K562 (cell line): ENCODE measurements around the gene CDKL1. TPM values are rescaled to one million over a fixed set of nuclear protein-coding genes. Genes with fewer than 3 reads are reported as not detected.

Experiments used
- ATAC-seq: fragments of 200-7000 bp; cut with Tn5 transposase; 3 replicates; pipeline ENCODE4 v1.9.1; 2020; ENCODE audit warnings: moderate library complexity
- BruUV-seq: library from RNA; stranded (reverse); fragments of 400-500 nt; replicated peaks from 2 replicates; lab custom pipeline; 2021; lab: Mats Ljungman, UMichigan
- CTCF ChIA-PET: fragments of 300-600 bp; formaldehyde crosslinking; extraction: SDS; loops from one replicate; lab custom pipeline; 2021; ENCODE audit warnings: low intra/inter-chr PET ratio; lab: Yijun Ruan, JAX
- POLR2A ChIA-PET: fragments of 300-600, 350-650 bp; sonication (Branson Sonifier 250); formaldehyde crosslinking; extraction: SDS; loops from one replicate; lab custom pipeline; 2021; ENCODE audit warnings: antibody characterized with exemption, inconsistent platforms; lab: Yijun Ruan, JAX
- DNase-seq, 4 experiments: peaks; one replicate each; pipeline versions ENCODE4 v3.0.0 to v3.0.0-alpha.2; 2011 to 2018; ENCODE audit warnings: low spot score in 3 of 4, mixed read lengths in 3 of 4; ENCODE audit errors: extremely low read depth in 1 of 4
- FAIRE-seq: peaks from 2 replicates; lab custom pipeline; 2011; peaks lifted over from hg19 to GRCh38; lab: Jason Lieb, UNC
- H2AFZ ChIP-seq: 2 replicates; pipeline ENCODE4 v1.6.0; 2011; ENCODE audit warnings: low read depth, low read length, control low read depth, inconsistent platforms
- H3K27ac ChIP-seq: fragments of 200-600 bp; 3 replicates; pipeline ENCODE4 v1.8.0; 2011; ENCODE audit warnings: low read depth, mild to moderate bottlenecking, control low read depth, inconsistent platforms, low read length, moderate library complexity, mixed read lengths; ENCODE audit errors: extremely low read depth
- H3K27me3 ChIP-seq, 2 experiments: fragments of 300-600 bp in 1 of 2; 2 replicates in 1 of 2; 3 replicates in 1 of 2; pipeline versions ENCODE4 v1.6.0 to v1.8.0; 2011; ENCODE audit warnings: inconsistent platforms in 2 of 2, low read length in 2 of 2, mild to moderate bottlenecking in 1 of 2, mixed read lengths in 1 of 2, moderate library complexity in 1 of 2; ENCODE audit not compliant: control insufficient read depth in 2 of 2, insufficient read depth in 2 of 2
- H3K36me3 ChIP-seq: fragments of 300-600 bp; 3 replicates; pipeline ENCODE4 v1.8.0; 2011; ENCODE audit warnings: mild to moderate bottlenecking, low read length, inconsistent platforms; ENCODE audit not compliant: control insufficient read depth, insufficient read depth
- H3K4me1 ChIP-seq, 2 experiments: fragments of 200-600 bp in 1 of 2; replicated peaks in 1 of 2; 2 replicates in 1 of 2; 3 replicates in 1 of 2; pipeline versions ENCODE4 v1.5.1 to v1.8.0; 2011; ENCODE audit warnings: inconsistent platforms in 2 of 2, low read length in 2 of 2, mild to moderate bottlenecking in 1 of 2, mixed read lengths in 1 of 2, moderate library complexity in 1 of 2; ENCODE audit not compliant: control insufficient read depth in 2 of 2, insufficient read depth in 2 of 2
- H3K4me2 ChIP-seq: 2 replicates; pipeline ENCODE4 v1.6.1; 2011; ENCODE audit warnings: low read length, control low read depth, inconsistent platforms, mixed read lengths; ENCODE audit not compliant: insufficient read depth
- H3K4me3 ChIP-seq: fragments of 200-600 bp; sonication (generic), shearing (Covaris generic); 2 replicates; pipeline ENCODE4 v1.5.1; 2016; ENCODE audit warnings: control low read depth, inconsistent platforms
- H3K79me2 ChIP-seq: fragments of 200-600 bp; 3 replicates; pipeline ENCODE4 v1.8.0; 2011; ENCODE audit warnings: low read length, inconsistent platforms; ENCODE audit not compliant: control insufficient read depth, insufficient read depth
- H3K9ac ChIP-seq, 2 experiments: 2 replicates each; pipeline versions ENCODE4 v1.6.0 to v1.6.1; 2011; ENCODE audit warnings: low read depth in 2 of 2, low read length in 2 of 2, control low read depth in 1 of 2, inconsistent platforms in 1 of 2, mild to moderate bottlenecking in 1 of 2, mixed read lengths in 1 of 2; ENCODE audit not compliant: insufficient read depth in 1 of 2
- H3K9me1 ChIP-seq: one replicate; pipeline ENCODE4 v1.6.0; 2011; ENCODE audit warnings: inconsistent platforms, mild to moderate bottlenecking, low read length, moderate library complexity; ENCODE audit not compliant: control insufficient read depth, insufficient read depth
- H3K9me3 ChIP-seq: replicated peaks from 2 replicates; pipeline ENCODE4 v1.5.1; 2011; ENCODE audit warnings: low read depth, low read length, inconsistent platforms; ENCODE audit not compliant: control insufficient read depth, insufficient read depth
- H4K20me1 ChIP-seq: replicated peaks from 2 replicates; pipeline ENCODE4 v1.6.1; 2011; ENCODE audit warnings: low read length, inconsistent platforms, mixed read lengths; ENCODE audit not compliant: control insufficient read depth, insufficient read depth
- FOXA3 ChIP-seq, 2 experiments: fragments of 450-650 bp in 1 of 2; sonication (generic) in 1 of 2; formaldehyde crosslinking; IDR thresholded peaks in 1 of 2; conservative IDR thresholded peaks in 1 of 2; 2 replicates each; pipeline versions ENCODE4 v1.4.0 to v1.8.0; 2020 to 2022; ENCODE audit warnings: mild to moderate bottlenecking in 2 of 2, missing genetic modification reagents in 1 of 2
- HDAC3 ChIP-seq: fragments of 450-650 bp; IDR thresholded peaks from 2 replicates; pipeline ENCODE4 v1.6.1; 2018; ENCODE audit warnings: borderline replicate concordance, mild to moderate bottlenecking, moderate library complexity; ENCODE audit not compliant: partially characterized antibody
- NFYB ChIP-seq: IDR thresholded peaks from 2 replicates; pipeline ENCODE4 v1.6.1; 2011; ENCODE audit warnings: mild to moderate bottlenecking, moderate library complexity; ENCODE audit not compliant: insufficient read length; ENCODE audit errors: extremely low read depth
- NR3C1 ChIP-seq: sonication (generic); formaldehyde crosslinking; IDR thresholded peaks from 2 replicates; pipeline ENCODE4 v1.8.1; 2022; ENCODE audit warnings: missing genetic modification reagents
- SNIP1 ChIP-seq: fragments of 450-650 bp; IDR thresholded peaks from 2 replicates; pipeline ENCODE4 v1.7.1; 2017; ENCODE audit warnings: low read depth, mild to moderate bottlenecking
- TCF7 ChIP-seq: sonication (generic); IDR thresholded peaks from 2 replicates; pipeline ENCODE4 v1.6.1; 2016; ENCODE audit warnings: antibody characterized with exemption, borderline replicate concordance
- ZNF780A ChIP-seq: fragments of 250-450 bp; sonication (Bioruptor Pico); IDR thresholded peaks from 2 replicates; pipeline ENCODE4 v1.5.0; 2021; ENCODE audit warnings: mild to moderate bottlenecking
- ZNF830 ChIP-seq: fragments of 250-450 bp; sonication (Bioruptor Pico); IDR thresholded peaks from 2 replicates; pipeline ENCODE4 v1.5.0; 2021; ENCODE audit warnings: mild to moderate bottlenecking
- ZZZ3 ChIP-seq: fragments of 450-650 bp; IDR thresholded peaks from 2 replicates; pipeline ENCODE4 v1.6.1; 2016; ENCODE audit warnings: antibody characterized with exemption, mild to moderate bottlenecking, moderate library complexity
- WGBS: fragments of 100-300 bp; shearing (Covaris generic); methylation state at CpG from one replicate; pipeline ENCODE4 v1.1.6; 2016; ENCODE audit warnings: low coverage, mixed read lengths; ENCODE audit not compliant: insufficient coverage; ENCODE audit errors: missing lambda C conversion rate; 5-methylcytosine and 5-hydroxymethylcytosine counted together
- in situ Hi-C: fragments of 300-500 bp; cut with MboI; formaldehyde crosslinking; loops from 4 replicates; pipeline ENCODE4 v1.15.0; 2018; ENCODE audit warnings: inconsistent platforms, mixed read lengths
- intact Hi-C: fragments of 100-400 bp; cut with micrococcal nuclease; formaldehyde crosslinking; loops from 2 replicates; pipeline ENCODE4 v1.14.2; 2022
- polyA plus RNA-seq, 8 experiments: library from polyadenylated mRNA; depleted of rRNA in 4 of 8; stranded (reverse) in 5 of 8; unstranded in 3 of 8; fragments of >200 nt; fragmentation: Nextera tagmentation in 2 of 8; fragmentation: Illumina TruSeq in 1 of 8; extraction: Ambion mirVana in 2 of 8; extraction: Trizol in 1 of 8; gene quantifications; 2 replicates each; pipeline versions ENCODE4 v1.2.1 to v1.2.3, GENCODE V29; 2011 to 2014; ENCODE audit warnings: inconsistent platforms in 1 of 8, missing spikeins in 1 of 8
- total RNA-seq, 7 experiments: library from RNA; depleted of rRNA in 6 of 7; stranded (reverse); fragments of >200 nt in 6 of 7; fragmentation: Illumina TruSeq in 2 of 7; extraction: Trizol in 2 of 7; gene quantifications; 2 replicates each; pipeline versions ENCODE4 v1.2.1 to v1.2.3, GENCODE V29; 2011 to 2021; ENCODE audit warnings: low replicate concordance in 1 of 7
- TF ChIP-seq, protein P1 (sequence below): fragments of 450-650 bp; IDR thresholded peaks from 2 replicates; pipeline ENCODE4 v1.6.1; 2017; ENCODE audit warnings: antibody characterized with exemption
- TF ChIP-seq, protein P2 (sequence below): fragments of 250-450 bp; sonication (Bioruptor Pico); IDR thresholded peaks from 2 replicates; pipeline ENCODE4 v1.5.0; 2021
- TF ChIP-seq, protein P3 (sequence below), 3 experiments: IDR thresholded peaks in 2 of 3; conservative IDR thresholded peaks in 1 of 3; 2 replicates each; pipeline ENCODE4 v1.5.1; 2011 to 2012; ENCODE audit warnings: low read length in 3 of 3, mild to moderate bottlenecking in 3 of 3, control low read depth in 2 of 3, improper control_type of control experiment in 1 of 3, inconsistent platforms in 1 of 3, low read depth in 1 of 3, mixed read lengths in 1 of 3, moderate library complexity in 1 of 3; ENCODE audit not compliant: insufficient read depth in 2 of 3
- TF ChIP-seq, protein P4 (sequence below): IDR thresholded peaks from 2 replicates; pipeline ENCODE4 v1.6.1; 2011; ENCODE audit warnings: borderline replicate concordance, low read depth, mild to moderate bottlenecking, moderate library complexity, low read length; ENCODE audit not compliant: insufficient read depth, poor library complexity, severe bottlenecking

The CDKL1 gene
- total and polyA plus RNA-seq, 9 of the 15 experiments (the other 6 are each of a cell fraction or from before 2014, with no cell fraction given), result 2.3 to 35.0 (median 7.5) TPM

DNA sequence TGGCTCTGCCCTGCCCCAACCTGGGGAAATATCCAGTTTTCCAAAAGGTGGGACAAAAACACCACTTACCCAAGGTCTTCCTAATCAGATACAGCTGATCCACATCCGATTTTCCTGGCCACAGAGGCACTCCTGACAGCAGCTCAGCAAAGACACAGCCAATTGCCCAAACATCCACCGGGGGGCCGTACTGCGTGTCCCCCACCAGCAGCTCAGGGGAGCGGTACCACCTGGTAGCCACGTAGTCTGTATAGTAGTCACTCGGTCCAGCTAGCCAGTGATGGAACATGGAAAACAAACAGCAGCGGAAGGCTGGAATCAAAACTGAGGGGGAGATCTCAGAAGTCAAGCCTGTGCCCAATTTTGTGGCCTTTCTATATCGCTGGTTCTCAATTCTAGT lies 55.7 kb downstream of the CDKL1 start:
- H3K4me3 ChIP-seq, result no peak overlapping the region
- no peak overlapping the region for H3K9ac ChIP-seq
- no peaks in the 10 kb centered on the region for H3K9me1 ChIP-seq
- H3K9me3 ChIP-seq, result no peaks in the 10 kb centered on the region
- no peaks in the 10 kb centered on the region for H3K79me2 ChIP-seq
- peak in 2 of 4 experiments; percentile 18 to 20 for DNase-seq
- no peaks in the 10 kb centered on the region; the same call in 2 of the 3 replicates for H3K36me3 ChIP-seq
- H3K27me3 ChIP-seq, result no peaks in the 10 kb centered on the region
- ATAC-seq, result 0 out of 3 replicates have a peak, but pooled peaks have one; percentile 26
- peaks cover 0 to 20% of the 10 kb centered on the region in 2 experiments; a peak in 3 of 5 replicates for H3K4me1 ChIP-seq
- TF ChIP-seq ZZZ3 (no peak), FOXA3 (CRISPR knock-in tag; conservative IDR thresholded peaks at IDR 0.05 in 1 of 2, IDR thresholded peaks at IDR 0.05 in 1 of 2) (no peak), NFYB (no peak), ZNF830 (CRISPR knock-in tag) (no peak), ZNF780A (CRISPR knock-in tag) (no peak), NR3C1 (no peak), TCF7 (no peak), HDAC3 (no peak), SNIP1 (no peak)
- TF ChIP-seq, protein P1, sequence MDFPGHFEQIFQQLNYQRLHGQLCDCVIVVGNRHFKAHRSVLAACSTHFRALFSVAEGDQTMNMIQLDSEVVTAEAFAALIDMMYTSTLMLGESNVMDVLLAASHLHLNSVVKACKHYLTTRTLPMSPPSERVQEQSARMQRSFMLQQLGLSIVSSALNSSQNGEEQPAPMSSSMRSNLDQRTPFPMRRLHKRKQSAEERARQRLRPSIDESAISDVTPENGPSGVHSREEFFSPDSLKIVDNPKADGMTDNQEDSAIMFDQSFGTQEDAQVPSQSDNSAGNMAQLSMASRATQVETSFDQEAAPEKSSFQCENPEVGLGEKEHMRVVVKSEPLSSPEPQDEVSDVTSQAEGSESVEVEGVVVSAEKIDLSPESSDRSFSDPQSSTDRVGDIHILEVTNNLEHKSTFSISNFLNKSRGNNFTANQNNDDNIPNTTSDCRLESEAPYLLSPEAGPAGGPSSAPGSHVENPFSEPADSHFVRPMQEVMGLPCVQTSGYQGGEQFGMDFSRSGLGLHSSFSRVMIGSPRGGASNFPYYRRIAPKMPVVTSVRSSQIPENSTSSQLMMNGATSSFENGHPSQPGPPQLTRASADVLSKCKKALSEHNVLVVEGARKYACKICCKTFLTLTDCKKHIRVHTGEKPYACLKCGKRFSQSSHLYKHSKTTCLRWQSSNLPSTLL, result no peak
- TF ChIP-seq, protein P2, sequence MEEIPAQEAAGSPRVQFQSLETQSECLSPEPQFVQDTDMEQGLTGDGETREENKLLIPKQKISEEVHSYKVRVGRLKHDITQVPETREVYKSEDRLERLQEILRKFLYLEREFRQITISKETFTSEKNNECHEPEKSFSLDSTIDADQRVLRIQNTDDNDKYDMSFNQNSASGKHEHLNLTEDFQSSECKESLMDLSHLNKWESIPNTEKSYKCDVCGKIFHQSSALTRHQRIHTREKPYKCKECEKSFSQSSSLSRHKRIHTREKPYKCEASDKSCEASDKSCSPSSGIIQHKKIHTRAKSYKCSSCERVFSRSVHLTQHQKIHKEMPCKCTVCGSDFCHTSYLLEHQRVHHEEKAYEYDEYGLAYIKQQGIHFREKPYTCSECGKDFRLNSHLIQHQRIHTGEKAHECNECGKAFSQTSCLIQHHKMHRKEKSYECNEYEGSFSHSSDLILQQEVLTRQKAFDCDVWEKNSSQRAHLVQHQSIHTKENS (CRISPR knock-in tag), result no peak
- TF ChIP-seq, protein P3, sequence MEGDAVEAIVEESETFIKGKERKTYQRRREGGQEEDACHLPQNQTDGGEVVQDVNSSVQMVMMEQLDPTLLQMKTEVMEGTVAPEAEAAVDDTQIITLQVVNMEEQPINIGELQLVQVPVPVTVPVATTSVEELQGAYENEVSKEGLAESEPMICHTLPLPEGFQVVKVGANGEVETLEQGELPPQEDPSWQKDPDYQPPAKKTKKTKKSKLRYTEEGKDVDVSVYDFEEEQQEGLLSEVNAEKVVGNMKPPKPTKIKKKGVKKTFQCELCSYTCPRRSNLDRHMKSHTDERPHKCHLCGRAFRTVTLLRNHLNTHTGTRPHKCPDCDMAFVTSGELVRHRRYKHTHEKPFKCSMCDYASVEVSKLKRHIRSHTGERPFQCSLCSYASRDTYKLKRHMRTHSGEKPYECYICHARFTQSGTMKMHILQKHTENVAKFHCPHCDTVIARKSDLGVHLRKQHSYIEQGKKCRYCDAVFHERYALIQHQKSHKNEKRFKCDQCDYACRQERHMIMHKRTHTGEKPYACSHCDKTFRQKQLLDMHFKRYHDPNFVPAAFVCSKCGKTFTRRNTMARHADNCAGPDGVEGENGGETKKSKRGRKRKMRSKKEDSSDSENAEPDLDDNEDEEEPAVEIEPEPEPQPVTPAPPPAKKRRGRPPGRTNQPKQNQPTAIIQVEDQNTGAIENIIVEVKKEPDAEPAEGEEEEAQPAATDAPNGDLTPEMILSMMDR (IDR thresholded peaks at IDR 0.05 in 2 of 3, conservative IDR thresholded peaks at IDR 0.05 in 1 of 3; ENCODE audit: insufficient read depth in 2 of 3, low read depth in 1 of 3, low read length in 3 of 3), result peak in 2 of 3 experiments; percentile 13 to 41; a peak in 3 of 6 replicates
- TF ChIP-seq, protein P4, sequence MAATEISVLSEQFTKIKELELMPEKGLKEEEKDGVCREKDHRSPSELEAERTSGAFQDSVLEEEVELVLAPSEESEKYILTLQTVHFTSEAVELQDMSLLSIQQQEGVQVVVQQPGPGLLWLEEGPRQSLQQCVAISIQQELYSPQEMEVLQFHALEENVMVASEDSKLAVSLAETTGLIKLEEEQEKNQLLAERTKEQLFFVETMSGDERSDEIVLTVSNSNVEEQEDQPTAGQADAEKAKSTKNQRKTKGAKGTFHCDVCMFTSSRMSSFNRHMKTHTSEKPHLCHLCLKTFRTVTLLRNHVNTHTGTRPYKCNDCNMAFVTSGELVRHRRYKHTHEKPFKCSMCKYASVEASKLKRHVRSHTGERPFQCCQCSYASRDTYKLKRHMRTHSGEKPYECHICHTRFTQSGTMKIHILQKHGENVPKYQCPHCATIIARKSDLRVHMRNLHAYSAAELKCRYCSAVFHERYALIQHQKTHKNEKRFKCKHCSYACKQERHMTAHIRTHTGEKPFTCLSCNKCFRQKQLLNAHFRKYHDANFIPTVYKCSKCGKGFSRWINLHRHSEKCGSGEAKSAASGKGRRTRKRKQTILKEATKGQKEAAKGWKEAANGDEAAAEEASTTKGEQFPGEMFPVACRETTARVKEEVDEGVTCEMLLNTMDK, result peak; percentile 15
- H3K4me2 ChIP-seq, result no peak overlapping the region
- no peak for FAIRE-seq
- H3K27ac ChIP-seq, result no peak overlapping the region
- BruUV-seq, result no TSS peak
- ChIA-PET CTCF (no interaction called here), POLR2A (no interaction called here)
- no peak overlapping the region for H2AFZ ChIP-seq
- in situ Hi-C loops (loop anchor here (25.0 kb wide), 1 partner anchor 446 kb away; no protein-coding TSS in a partner anchor), intact Hi-C loops (no loop called here)
- WGBS, result 88% methylated on average over 9 of the region's 9 CpGs
- H4K20me1 ChIP-seq, result no peaks in the 10 kb centered on the region
